GM18498 (cell line): ENCODE results near the gene SPDYE6.
"Not testable (repeated sequence)": the region's sequence is repeated elsewhere in the genome, so short reads cannot be mapped to it uniquely, and the experiment has no call there.

Experiments
- ATAC-seq: cut with Tn5 transposase; IDR thresholded peaks from one replicate; pipeline ENCODE4 v1.9.1; 2021; ENCODE audit warnings: mild to moderate bottlenecking, moderate library complexity; ENCODE audit not compliant: unreplicated experiment

The SPDYE6 gene

GRCh38 chr7:102364394-102364886, 8.2 kb upstream of the SPDYE6 start:
- ATAC-seq = not testable (repeated sequence)

GRCh38 chr7:102363549-102364393, 7.5 kb upstream of the SPDYE6 start:
- ATAC-seq = peak; percentile 97

DNA sequence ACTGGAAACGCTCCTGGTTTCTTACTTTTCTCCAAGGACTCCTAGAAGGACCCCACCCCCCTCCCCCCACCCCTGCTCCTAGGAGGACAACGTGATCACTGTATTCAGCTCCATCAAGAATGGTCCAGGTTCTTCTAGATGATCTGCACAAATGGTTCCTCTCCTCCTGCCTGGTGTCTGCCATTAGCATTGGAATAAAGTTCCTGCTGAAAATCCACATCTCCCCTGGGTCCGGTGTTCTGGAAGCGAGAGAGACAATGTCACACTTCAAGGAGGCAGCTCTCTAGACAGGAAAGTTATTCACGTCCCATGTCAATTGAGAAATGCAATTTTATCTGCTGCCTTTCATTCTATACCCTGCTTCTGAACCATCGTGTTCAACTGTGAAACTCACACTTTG, 9.3 kb downstream of the SPDYE6 start:
- not testable (repeated sequence) for ATAC-seq

DNA sequence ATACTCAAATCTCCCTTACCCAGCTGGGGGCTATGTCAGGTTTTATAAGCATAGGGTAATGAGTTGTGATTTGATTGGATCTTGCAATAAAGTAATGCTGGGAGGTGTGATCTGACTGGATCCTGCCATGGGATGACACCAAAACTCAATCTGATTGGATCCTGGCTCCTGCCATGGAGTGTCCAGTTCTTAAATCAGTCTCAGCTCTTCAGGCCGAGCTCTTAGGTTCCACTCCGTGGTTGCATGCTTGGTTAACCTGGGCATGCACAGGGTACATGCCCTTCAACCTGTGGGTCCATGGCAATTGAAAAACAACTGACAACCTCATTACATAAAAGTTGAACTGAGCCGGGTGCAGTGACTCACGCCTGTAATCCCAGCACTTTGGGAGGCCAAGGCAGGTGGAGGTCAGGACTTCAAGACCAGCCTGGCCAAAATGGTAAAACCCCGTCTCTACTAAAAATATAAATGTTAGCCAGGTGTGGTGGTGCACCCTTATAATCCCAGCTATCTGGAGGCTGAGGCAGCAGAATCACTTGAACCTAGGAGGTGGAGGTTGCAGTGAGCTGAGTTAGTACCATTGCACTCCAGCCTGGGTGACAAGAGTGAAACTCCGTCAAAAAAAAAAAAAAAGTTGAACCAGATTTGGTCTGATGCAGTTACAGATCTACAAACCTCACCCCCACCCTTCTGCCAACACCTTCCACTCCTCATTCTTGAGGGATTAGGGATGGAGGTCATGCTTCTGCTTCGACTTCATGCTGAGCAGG, 15.5 kb downstream of the SPDYE6 start:
- not testable (repeated sequence) for ATAC-seq

- not testable (repeated sequence) for ATAC-seq
Observed at GRCh38 chr7:102337420-102337819, 18.8 kb downstream of the SPDYE6 start.

DNA sequence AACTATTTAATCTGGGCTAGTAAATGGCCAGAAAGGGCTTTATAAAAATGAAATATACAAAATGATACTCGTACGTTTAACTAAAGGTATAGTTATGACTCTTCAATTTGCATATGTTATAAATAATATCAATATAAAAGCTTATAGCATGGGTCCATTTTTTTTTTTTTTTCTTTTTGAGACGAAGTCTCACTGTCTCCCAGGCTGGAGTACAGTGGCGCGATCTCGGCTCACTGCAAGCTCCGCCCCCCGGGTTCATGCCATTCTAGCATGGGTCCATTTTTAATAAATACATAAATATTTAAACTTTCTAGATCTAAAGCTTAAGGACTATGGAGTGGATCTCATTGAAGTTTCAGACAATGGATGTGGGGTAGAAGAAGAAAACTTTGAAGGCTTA, 19.2 kb downstream of the SPDYE6 start:
- ATAC-seq = not testable (repeated sequence)

DNA sequence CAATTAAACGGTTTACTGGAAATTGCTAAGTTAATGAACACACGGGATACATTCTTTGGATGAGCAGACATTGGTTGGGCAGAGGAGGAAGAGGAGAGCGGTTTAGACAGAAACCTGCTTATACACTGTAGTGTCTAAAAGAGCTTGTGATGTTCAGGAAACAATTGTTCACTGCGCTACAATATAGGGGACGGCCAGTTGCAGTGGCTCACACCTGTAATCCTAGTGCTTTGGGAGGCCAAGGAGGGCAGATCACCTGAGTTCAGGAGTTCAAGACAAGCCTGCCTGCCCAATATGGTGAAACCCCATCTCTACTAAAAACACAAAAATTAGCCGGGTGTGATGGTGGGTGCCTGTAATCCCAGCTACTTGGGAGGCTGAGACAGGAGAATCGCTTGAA, 20.7 kb downstream of the SPDYE6 start:
- ATAC-seq = not testable (repeated sequence)

- not testable (repeated sequence) for ATAC-seq
Observed at GRCh38 chr7:102330666-102331460, 25.4 kb downstream of the SPDYE6 start.

DNA sequence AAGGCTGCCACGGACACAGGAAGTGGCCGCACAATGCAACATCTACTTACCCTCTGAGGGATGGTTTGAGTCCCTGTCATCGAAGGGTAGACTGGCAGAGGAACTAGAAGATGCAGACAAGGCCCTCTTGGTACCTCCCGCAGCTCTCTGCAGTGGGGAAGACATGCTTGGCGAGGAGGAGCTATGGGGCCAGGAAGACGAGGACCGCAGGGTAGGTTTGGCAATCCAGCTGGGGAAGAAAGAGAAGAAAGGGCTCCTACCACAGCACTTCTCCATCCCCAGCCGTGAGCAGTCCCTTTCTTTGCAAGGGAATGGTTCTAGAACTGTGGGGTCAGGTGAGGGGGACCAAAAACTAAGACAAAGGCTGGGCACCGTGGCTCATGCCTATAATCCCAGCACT, 26.9 kb downstream of the SPDYE6 start:
- ATAC-seq = not testable (repeated sequence)

DNA sequence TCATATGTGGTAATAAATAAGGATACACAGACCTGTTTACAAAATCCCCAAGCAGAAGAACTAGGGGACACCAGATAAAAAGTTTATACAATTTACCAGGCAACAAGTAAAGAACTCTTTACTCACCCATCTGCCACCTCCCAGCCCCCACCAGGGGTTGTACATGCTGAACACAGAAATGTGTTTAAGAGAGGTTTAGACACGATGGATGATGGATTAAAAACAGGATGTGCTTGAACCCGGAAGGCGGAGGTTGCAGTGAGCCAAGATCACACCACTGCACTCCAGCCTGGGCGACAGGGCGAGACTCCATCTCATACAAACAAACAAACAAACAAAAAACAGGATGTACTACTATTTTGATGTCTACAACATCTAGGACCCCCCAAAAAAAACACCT, 27.4 kb downstream of the SPDYE6 start:
- ATAC-seq = not testable (repeated sequence)

GRCh38 chr7:102327183-102327582, 29.1 kb downstream of the SPDYE6 start:
- not testable (repeated sequence) for ATAC-seq

DNA sequence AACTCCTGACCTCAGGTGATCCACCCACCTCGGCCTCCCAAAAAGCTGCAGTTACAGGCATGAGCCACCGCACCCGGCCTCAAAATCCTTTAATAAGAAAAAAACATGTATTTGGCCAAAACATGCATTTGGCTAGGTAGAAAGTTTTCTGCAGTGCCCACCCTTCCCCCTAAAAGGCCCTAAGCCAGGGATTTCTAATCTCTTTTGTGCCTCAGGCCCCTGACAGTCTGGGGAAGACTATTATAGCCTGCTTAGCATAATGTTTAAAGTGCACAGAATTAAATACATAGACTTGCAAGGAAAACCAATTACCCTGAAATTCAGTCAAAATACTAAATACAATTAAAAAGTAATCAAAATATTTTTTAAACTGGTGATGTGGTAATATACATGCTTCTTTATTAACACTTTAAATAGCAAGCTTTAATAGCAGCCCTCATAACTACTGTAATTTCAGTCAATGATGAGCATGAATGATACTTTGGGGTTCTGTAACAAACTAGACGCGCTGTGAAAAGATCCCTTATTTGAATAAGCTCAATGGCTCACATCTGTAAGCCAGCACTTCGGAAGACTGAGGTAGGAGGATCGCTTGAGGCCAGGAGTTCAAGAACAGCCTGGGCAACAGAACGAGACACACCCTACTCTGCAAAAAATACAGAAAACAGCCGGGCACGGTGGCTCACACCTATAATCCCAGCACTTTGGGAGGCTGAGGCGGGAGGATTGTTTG, 29.9 kb downstream of the SPDYE6 start:
- ATAC-seq = no peak

- not testable (repeated sequence) for ATAC-seq
Observed at GRCh38 chr7:102325106-102325505, 31.1 kb downstream of the SPDYE6 start.

GRCh38 chr7:102323914-102324195, 32.4 kb downstream of the SPDYE6 start:
- ATAC-seq = no peak

GRCh38 chr7:102322202-102322715, 34.0 kb downstream of the SPDYE6 start:
- no peak for ATAC-seq

GRCh38 chr7:102321351-102322201, 34.7 kb downstream of the SPDYE6 start:
- ATAC-seq = no peak

- ATAC-seq = no peak
Observed at GRCh38 chr7:102320601-102321350, 35.5 kb downstream of the SPDYE6 start.

DNA sequence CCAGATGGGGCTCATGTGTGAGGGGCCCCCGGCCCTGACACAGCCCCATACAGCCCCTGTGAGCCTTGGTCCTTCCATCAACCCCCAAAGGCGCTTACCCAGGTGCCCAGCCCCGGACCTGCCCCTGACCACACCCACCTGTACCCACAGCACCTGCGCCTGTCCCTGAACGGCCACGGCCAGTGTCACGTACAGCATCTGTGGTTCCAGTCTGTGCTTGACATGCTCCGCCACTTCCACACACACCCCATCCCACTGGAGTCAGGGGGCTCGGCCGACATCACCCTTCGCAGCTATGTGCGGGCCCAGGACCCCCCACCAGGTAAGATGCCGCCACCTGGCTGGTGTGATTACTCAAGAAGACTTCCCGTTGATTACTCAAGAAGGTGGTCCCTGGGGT, 36.1 kb downstream of the SPDYE6 start:
- ATAC-seq = no peak

DNA sequence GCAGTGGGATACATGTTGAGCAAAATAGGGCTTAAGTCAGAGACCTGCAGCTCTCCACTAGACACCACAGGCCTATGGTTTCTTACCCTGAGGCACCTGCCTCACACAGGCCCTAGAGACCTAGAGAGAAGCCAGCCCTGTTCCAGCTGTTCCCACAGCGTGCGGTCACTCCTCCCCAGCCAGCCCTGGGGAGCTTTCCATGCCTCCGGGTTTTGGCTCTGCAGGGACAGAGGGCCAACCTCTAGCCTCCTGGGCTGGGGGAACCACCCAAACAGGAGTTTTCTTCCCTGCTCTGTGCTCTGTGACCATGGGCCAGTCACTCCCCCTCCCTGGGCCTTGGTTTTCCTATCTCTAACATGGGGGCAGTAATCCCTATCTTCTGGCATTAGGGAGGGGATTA, 36.6 kb downstream of the SPDYE6 start:
- no peak for ATAC-seq
